Astrocyte of the spinal cord (primary cell): ENCODE measurements around the gene CEP83.

Experiments
- DNase-seq: peaks from one replicate; pipeline ENCODE4 v3.0.0; 2011; ENCODE audit warnings: low read depth, low spot score
- H3K4me3 ChIP-seq: 2 replicates; pipeline ENCODE4 v1.5.1; 2011; ENCODE audit warnings: low read depth, mild to moderate bottlenecking, low read length, moderate library complexity
- in situ Hi-C: cut with HindIII; loops from 2 replicates; pipeline ENCODE4 v1.10.0; 2017; ENCODE audit warnings: low sequenced_read_pairs
- TF ChIP-seq, protein P1 (sequence below): IDR thresholded peaks from 2 replicates; pipeline ENCODE4 v1.5.1; 2012; ENCODE audit warnings: low read depth, mild to moderate bottlenecking, low read length, inconsistent platforms

Gene CEP83

GRCh38 chr12:94264736-94265485 is 194.8 kb downstream of the CEP83 start:
- no peak overlapping the region for H3K4me3 ChIP-seq
- TF ChIP-seq, protein P1, sequence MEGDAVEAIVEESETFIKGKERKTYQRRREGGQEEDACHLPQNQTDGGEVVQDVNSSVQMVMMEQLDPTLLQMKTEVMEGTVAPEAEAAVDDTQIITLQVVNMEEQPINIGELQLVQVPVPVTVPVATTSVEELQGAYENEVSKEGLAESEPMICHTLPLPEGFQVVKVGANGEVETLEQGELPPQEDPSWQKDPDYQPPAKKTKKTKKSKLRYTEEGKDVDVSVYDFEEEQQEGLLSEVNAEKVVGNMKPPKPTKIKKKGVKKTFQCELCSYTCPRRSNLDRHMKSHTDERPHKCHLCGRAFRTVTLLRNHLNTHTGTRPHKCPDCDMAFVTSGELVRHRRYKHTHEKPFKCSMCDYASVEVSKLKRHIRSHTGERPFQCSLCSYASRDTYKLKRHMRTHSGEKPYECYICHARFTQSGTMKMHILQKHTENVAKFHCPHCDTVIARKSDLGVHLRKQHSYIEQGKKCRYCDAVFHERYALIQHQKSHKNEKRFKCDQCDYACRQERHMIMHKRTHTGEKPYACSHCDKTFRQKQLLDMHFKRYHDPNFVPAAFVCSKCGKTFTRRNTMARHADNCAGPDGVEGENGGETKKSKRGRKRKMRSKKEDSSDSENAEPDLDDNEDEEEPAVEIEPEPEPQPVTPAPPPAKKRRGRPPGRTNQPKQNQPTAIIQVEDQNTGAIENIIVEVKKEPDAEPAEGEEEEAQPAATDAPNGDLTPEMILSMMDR: no peak
- no peak for DNase-seq
- in situ Hi-C loops: no loop called here

DNA sequence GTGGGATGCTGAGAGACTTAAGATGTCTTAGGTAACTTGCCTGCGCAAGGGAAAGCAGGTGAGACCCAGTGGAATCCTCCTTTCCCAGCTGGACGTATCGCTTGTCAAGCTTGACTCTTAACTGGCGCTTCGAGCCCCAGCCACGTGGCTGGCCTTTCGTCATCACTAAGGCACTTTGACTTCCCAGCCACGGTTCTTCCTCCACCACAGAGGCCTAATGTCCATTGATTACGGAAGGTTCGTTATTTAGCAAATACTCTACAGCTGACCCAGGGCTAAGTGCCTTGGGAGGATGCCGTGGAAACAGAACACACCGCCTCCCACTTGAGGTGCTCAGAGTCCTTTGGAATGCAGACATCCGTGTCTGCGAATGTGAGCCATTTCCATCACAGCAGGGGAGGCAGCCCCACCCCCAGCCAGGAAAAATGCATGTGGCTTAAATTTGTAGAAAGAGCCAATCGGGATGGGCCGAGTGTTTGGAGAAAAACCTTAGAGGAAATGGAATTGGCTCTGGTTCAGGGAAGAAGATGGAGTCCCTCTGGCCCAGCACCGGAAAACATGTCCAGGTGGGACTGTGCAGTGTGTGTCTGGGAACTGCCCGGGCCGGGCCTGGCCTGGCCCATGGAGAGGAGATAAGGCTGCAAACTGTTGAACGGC is 195.6 kb downstream of the CEP83 start:
- peak; percentile 67 for DNase-seq
- in situ Hi-C loops: no loop called here
- TF ChIP-seq, protein P1: no peak
- no peak overlapping the region for H3K4me3 ChIP-seq

GRCh38 chr12:94263011-94263811 is 196.5 kb downstream of the CEP83 start:
- in situ Hi-C loops: no loop called here
- DNase-seq: no peak

GRCh38 chr12:94262228-94263010 is 197.2 kb downstream of the CEP83 start:
- peak overlapping the region; percentile 33 for H3K4me3 ChIP-seq
- peak; percentile 92 for DNase-seq
- TF ChIP-seq, protein P1: no peak
- in situ Hi-C loops: no loop called here

More at GRCh38 chr12:94263011-94263811, 196.5 kb downstream of the CEP83 start:
- no peak overlapping the region for H3K4me3 ChIP-seq
- TF ChIP-seq, protein P1: no peak

DNA sequence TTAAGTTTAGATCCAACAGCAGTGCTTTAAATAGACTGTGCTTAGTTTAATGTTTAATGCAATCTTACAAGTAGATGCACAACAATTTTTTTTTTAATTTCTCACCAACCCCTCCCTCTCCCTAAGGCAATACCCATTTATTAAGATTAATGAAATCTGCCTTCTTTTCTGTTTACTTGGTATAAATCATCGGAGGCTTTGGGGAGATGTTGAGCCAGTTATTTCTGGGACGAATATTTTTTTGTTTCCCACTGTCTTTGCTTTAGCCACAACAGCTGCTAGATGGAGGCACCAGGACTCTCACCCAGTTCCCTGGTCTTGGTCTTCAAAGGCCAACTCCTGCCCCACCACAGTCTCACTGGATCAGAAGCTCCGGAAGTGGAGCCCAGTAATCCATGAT is 197.9 kb downstream of the CEP83 start:
- no peak overlapping the region for H3K4me3 ChIP-seq
- in situ Hi-C loops: no loop called here
- TF ChIP-seq, protein P1: no peak
- DNase-seq: no peak

DNA sequence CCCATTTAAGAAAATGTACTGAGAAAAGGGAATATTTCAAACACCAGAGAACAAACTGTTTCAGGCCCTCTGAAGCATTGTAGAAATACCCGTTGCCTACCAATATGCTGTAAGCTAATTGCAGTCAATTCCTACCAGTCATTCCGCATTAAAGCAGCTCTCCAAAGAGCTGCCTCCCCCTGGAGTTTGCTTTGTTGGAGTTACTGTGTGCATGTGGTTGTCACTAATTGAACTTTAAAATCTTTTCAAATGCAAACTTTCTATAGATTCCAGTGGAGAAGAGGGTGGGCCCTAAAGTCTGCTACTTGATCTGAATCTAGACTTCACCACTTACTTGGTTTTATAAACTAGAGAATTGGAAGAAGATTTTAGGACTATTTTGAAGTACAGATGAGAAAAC is 198.5 kb downstream of the CEP83 start:
- no peak overlapping the region for H3K4me3 ChIP-seq
- no peak for DNase-seq
- in situ Hi-C loops: no loop called here
- TF ChIP-seq, protein P1: no peak
